GM19023 (cell line): ENCODE measurements around the gene ARHGAP8.

Experiments used
- ATAC-seq: cut with Tn5 transposase; IDR thresholded peaks from one replicate; pipeline ENCODE4 v1.9.1; 2021; ENCODE audit warnings: mild to moderate bottlenecking, moderate library complexity; ENCODE audit not compliant: unreplicated experiment

ARHGAP8 gene

GRCh38 chr22:44724859-44725258 lies 27.5 kb upstream of the ARHGAP8 start:
- ATAC-seq: no peak

- ATAC-seq: no peak
Observed at GRCh38 chr22:44726439-44726838, 25.9 kb upstream of the ARHGAP8 start.

- ATAC-seq: no peak
Observed at GRCh38 chr22:44727148-44727547, 25.2 kb upstream of the ARHGAP8 start.

- no peak for ATAC-seq
Observed at GRCh38 chr22:44727709-44728108, 24.7 kb upstream of the ARHGAP8 start.

- no peak for ATAC-seq
Observed at GRCh38 chr22:44728761-44729324, 23.5 kb upstream of the ARHGAP8 start.

GRCh38 chr22:44729391-44730021 lies 22.9 kb upstream of the ARHGAP8 start:
- no peak for ATAC-seq

- no peak for ATAC-seq
Observed at GRCh38 chr22:44730022-44730393, 22.4 kb upstream of the ARHGAP8 start.

- no peak for ATAC-seq
Observed at GRCh38 chr22:44730490-44731356, 21.7 kb upstream of the ARHGAP8 start.

- ATAC-seq: no peak
Observed at GRCh38 chr22:44731357-44731970, 20.9 kb upstream of the ARHGAP8 start.

- no peak for ATAC-seq
Observed at GRCh38 chr22:44732017-44732561, 20.3 kb upstream of the ARHGAP8 start.

GRCh38 chr22:44732661-44733060 lies 19.7 kb upstream of the ARHGAP8 start:
- no peak for ATAC-seq

GRCh38 chr22:44733426-44734106 lies 18.8 kb upstream of the ARHGAP8 start:
- ATAC-seq: no peak

- ATAC-seq: no peak
Observed at GRCh38 chr22:44734278-44734677, 18.1 kb upstream of the ARHGAP8 start.

GRCh38 chr22:44734801-44735517 lies 17.4 kb upstream of the ARHGAP8 start:
- no peak for ATAC-seq

- no peak for ATAC-seq
Observed at GRCh38 chr22:44735518-44736428, 16.6 kb upstream of the ARHGAP8 start.

GRCh38 chr22:44736581-44737405 lies 15.6 kb upstream of the ARHGAP8 start:
- no peak for ATAC-seq

- no peak for ATAC-seq
Observed at GRCh38 chr22:44737406-44738346, 14.7 kb upstream of the ARHGAP8 start.
